Right lobe of liver (tissue), 6 donors: ENCODE results near the gene NOXO1. TPM values are rescaled to one million over a fixed set of nuclear protein-coding genes. Genes with fewer than 3 reads are reported as not detected.
A peak's percentile ranks its signal among the peaks of the same experiment; 100 is the strongest.

Source experiments
- ATAC-seq, 4 donors: fragments of 200-7000 bp; cut with Tn5 transposase; one replicate each; pipeline ENCODE4 v1.9.1; 2020; ENCODE audit warnings: mild to moderate bottlenecking in 4 of 4, moderate library complexity in 4 of 4
- DNase-seq, 3 donors: peaks; one replicate each; pipeline ENCODE4 v3.0.0-alpha.2; 2020
- H3K27ac ChIP-seq, 3 donors: fragments of 200-600 bp; one replicate each; pipeline ENCODE4 v1.8.0; 2022
- H3K27me3 ChIP-seq, 2 donors: fragments of 200-600 bp; one replicate each; pipeline ENCODE4 v1.8.0; 2022
- H3K36me3 ChIP-seq, 4 donors: fragments of 200-600 bp; sonication (generic) in 1 of 4; one replicate each; pipeline versions ENCODE4 v1.5.1 to v1.8.0; 2017 to 2022; ENCODE audit warnings: control low read depth in 1 of 4
- H3K4me1 ChIP-seq, 4 donors: fragments of 200-600 bp; sonication (generic) in 1 of 4; one replicate each; pipeline versions ENCODE4 v1.5.1 to v1.8.0; 2017 to 2022; ENCODE audit warnings: control low read depth in 1 of 4
- H3K4me3 ChIP-seq, 3 donors: fragments of 200-600 bp; one replicate each; pipeline ENCODE4 v1.8.0; 2022
- H3K9me3 ChIP-seq, 4 donors: fragments of 200-600 bp; sonication (generic) in 1 of 4; one replicate each; pipeline versions ENCODE4 v1.5.1 to v1.8.0; 2017 to 2022; ENCODE audit warnings: control low read depth in 1 of 4
- CTCF ChIP-seq, 4 donors: fragments of 200-600 bp in 3 of 4; fragments of 450-650 bp in 1 of 4; IDR thresholded peaks; one replicate each; pipeline versions ENCODE4 v1.5.1 to v1.8.0; 2016 to 2022; ENCODE audit warnings: antibody characterized with exemption in 4 of 4, mild to moderate bottlenecking in 2 of 4
- POLR2A ChIP-seq: fragments of 450-650 bp; IDR thresholded peaks from one replicate; pipeline ENCODE4 v1.6.1; 2017; ENCODE audit warnings: antibody characterized with exemption, mild to moderate bottlenecking
- WGBS: methylation state at CpG from one replicate; pipeline ENCODE4 v1.1.6; 2018; ENCODE audit warnings: low coverage, low lambda C conversion rate; ENCODE audit not compliant: insufficient coverage; ENCODE audit errors: missing lambda C conversion rate; 5-methylcytosine and 5-hydroxymethylcytosine counted together
- intact Hi-C, 2 donors: fragments of 100-400 bp; cut with DNase I; formaldehyde crosslinking; loops; one replicate each; pipeline versions ENCODE4 v1.11.2 to v1.14.1; 2022
- total RNA-seq, 6 experiments: library from RNA; depleted of rRNA in 2 of 6; stranded (reverse); fragments of >200 nt in 2 of 6; fragmentation: NEBNext Ultra II Directional in 3 of 6; extraction: Animal tissue kit (Norgen Biotek cat#: 25700) in 3 of 6; gene quantifications; one replicate each; pipeline versions ENCODE4 v1.1.0 to v1.2.4, GENCODE V29; 2016 to 2023
- donor health status: DM: no; HTN: yes; CAD: no.
- donor health status: DM: no; HTN: no; CAD: no.
- donor health status: DM: no; HTN: no; CAD: no.
- donor health status: DM: no; HTN: yes; CAD: no.
- donor health status: DM: no; HTN: yes; CAD: no.

Gene NOXO1
- total RNA-seq, 6 experiments from 2014 or later, result 0.51 to 1.3 (median 0.60) TPM; not detected in 2

- peaks cover 0 to 12% (median 5%) of the 10 kb centered on the region in 4 donors for H3K4me1 ChIP-seq
- 97% methylated on average over 6 of the region's 28 CpGs for WGBS
- intact Hi-C loops, result no loop called here
- H3K9me3 ChIP-seq, result no peaks in the 10 kb centered on the region
- H3K36me3 ChIP-seq, result peaks cover 8 to 58% (median 24%) of the 10 kb centered on the region in 4 donors
- H3K27me3 ChIP-seq, result no peaks in the 10 kb centered on the region
- ATAC-seq, result no peak
- H3K4me3 ChIP-seq, result no peak overlapping the region
- peak in 1 of 3 donors; percentile 49 for DNase-seq
- TF ChIP-seq CTCF (IDR thresholded peaks at IDR 0.05), result no peak
- TF ChIP-seq POLR2A, result no peak
- H3K27ac ChIP-seq, result no peak overlapping the region
Observed at GRCh38 chr16:1999866-2000514, 18.7 kb upstream of the NOXO1 start.

- H3K27ac ChIP-seq, result no peak overlapping the region
- ATAC-seq (no peak), DNase-seq (peak in 1 of 3 donors; percentile 49)
- intact Hi-C loops, result no loop called here
- H3K27me3 ChIP-seq, result no peaks in the 10 kb centered on the region
- no peak for TF ChIP-seq POLR2A
- H3K4me1 ChIP-seq, result peaks cover 0 to 8% (median 1%) of the 10 kb centered on the region in 4 donors
- H3K9me3 ChIP-seq, result no peaks in the 10 kb centered on the region
- H3K36me3 ChIP-seq, result peaks cover 8 to 58% (median 24%) of the 10 kb centered on the region in 4 donors
- 80% methylated on average over 1 of the region's 39 CpGs for WGBS
- no peak overlapping the region for H3K4me3 ChIP-seq
Observed at GRCh38 chr16:1998852-1999801, 17.9 kb upstream of the NOXO1 start.

DNA sequence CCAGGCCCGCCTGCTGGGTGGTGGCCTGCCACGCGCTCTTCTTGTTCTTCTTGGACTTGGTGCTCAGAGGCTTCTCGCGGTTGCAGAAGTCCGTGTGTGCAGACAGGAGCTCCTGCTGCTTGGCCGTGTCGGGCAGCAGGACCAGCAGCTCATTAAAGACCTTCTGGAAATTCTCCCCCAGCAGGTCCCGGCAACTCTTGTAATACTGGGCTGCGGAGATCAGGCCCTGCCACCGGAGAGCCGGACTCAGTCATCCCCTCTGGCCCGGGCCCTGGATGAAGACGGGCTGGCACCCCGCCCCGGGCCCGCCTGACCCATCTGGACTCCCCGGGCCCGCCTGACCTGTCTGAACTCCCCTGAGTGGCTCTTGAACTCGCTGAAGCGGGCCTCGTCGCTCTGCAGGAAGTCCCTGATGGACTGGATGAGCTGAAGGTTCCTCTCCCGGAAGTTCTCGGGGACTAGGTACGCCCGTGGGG, 17.1 kb upstream of the NOXO1 start:
- TF ChIP-seq CTCF (IDR thresholded peaks at IDR 0.05) (no peak), POLR2A (no peak)
- no peak for DNase-seq
- Histone ChIP-seq H3K27me3 (no peaks in the 10 kb centered on the region), H3K4me3 (no peak overlapping the region), H3K36me3 (peaks cover 8 to 56% (median 24%) of the 10 kb centered on the region in 4 donors), H3K4me1 (peaks cover 0 to 8% (median 0%) of the 10 kb centered on the region in 4 donors), H3K27ac (no peak overlapping the region), H3K9me3 (no peaks in the 10 kb centered on the region)
- WGBS, result no CpG with 5 or more reads among the region's 27 CpGs
- ATAC-seq, result no peak
- intact Hi-C loops, result no loop called here

- WGBS, result 78% methylated on average over 6 of the region's 26 CpGs
- ATAC-seq (no peak), DNase-seq (no peak)
- TF ChIP-seq POLR2A (no peak), CTCF (IDR thresholded peaks at IDR 0.05) (no peak)
- H3K9me3 ChIP-seq, result no peaks in the 10 kb centered on the region
- H3K4me3 ChIP-seq, result no peak overlapping the region
- H3K27ac ChIP-seq, result no peak overlapping the region
- intact Hi-C loops, result no loop called here
- H3K27me3 ChIP-seq, result no peaks in the 10 kb centered on the region
- H3K36me3 ChIP-seq, result peaks cover 8 to 50% (median 21%) of the 10 kb centered on the region in 4 donors
- peaks cover 0 to 8% (median 0%) of the 10 kb centered on the region in 4 donors for H3K4me1 ChIP-seq
Observed at GRCh38 chr16:1997494-1998359, 16.5 kb upstream of the NOXO1 start.
